ENCODE results near the gene E2F1.

E2F1 gene

GRCh38 chr20:33686100-33686983 is at the start of gene E2F1:
E2F1 (minus strand) TSS chr20:33686385; CDS start chr20:33686264, 121 bp downstream.
- DNase-seq (ENCODE audit: low read depth in 2 of 2, low spot score in 1 of 2): peak; percentile 78 to 87

- DNase-seq (ENCODE audit: low read depth in 2 of 2, low spot score in 1 of 2): no peak
These were observed 47.7 kb upstream of the E2F1 start for GRCh38 chr20:33733654-33734576.

- peak; percentile 46 to 62 for DNase-seq (ENCODE audit: low read depth in 2 of 2, low spot score in 1 of 2)
These were observed 46.2 kb upstream of the E2F1 start for GRCh38 chr20:33732166-33732970.

- peak; percentile 58 to 79 for DNase-seq (ENCODE audit: low read depth in 2 of 2, low spot score in 1 of 2)
These were observed 45.5 kb upstream of the E2F1 start, which contains the start of gene ZNF341 for GRCh38 chr20:33731693-33732165. ZNF341 (plus strand) TSS chr20:33731996; CDS start chr20:33732022, 26 bp downstream.

- DNase-seq (ENCODE audit: low read depth in 2 of 2, low spot score in 1 of 2): no peak
These were observed 44.9 kb upstream of the E2F1 start for GRCh38 chr20:33730946-33731692.

GRCh38 chr20:33729101-33729500 is 42.9 kb upstream of the E2F1 start:
- DNase-seq (ENCODE audit: low read depth in 2 of 2, low spot score in 1 of 2): no peak

GRCh38 chr20:33728463-33728862 is 42.3 kb upstream of the E2F1 start:
- DNase-seq (ENCODE audit: low read depth in 2 of 2, low spot score in 1 of 2): no peak

- no peak for DNase-seq (ENCODE audit: low read depth in 2 of 2, low spot score in 1 of 2)
These were observed 41.6 kb upstream of the E2F1 start for GRCh38 chr20:33727806-33728205.

- DNase-seq (ENCODE audit: low read depth in 2 of 2, low spot score in 1 of 2): no peak
These were observed 40.9 kb upstream of the E2F1 start for GRCh38 chr20:33727115-33727479.

GRCh38 chr20:33725607-33726264 is 39.6 kb upstream of the E2F1 start:
- DNase-seq (ENCODE audit: low read depth in 2 of 2, low spot score in 1 of 2): no peak

- no peak for DNase-seq (ENCODE audit: low read depth in 2 of 2, low spot score in 1 of 2)
These were observed 38.4 kb upstream of the E2F1 start for GRCh38 chr20:33724439-33725094.

GRCh38 chr20:33721391-33722140 is 35.4 kb upstream of the E2F1 start:
- no peak for DNase-seq (ENCODE audit: low read depth in 2 of 2, low spot score in 1 of 2)

GRCh38 chr20:33719989-33720709 is 34.0 kb upstream of the E2F1 start, which contains the start of gene PXMP4:
PXMP4 (minus strand) TSS chr20:33720310; CDS start chr20:33720207, 103 bp downstream.
- DNase-seq (ENCODE audit: low read depth in 2 of 2, low spot score in 1 of 2): peak; percentile 65 to 74

GRCh38 chr20:33719277-33719988 is 33.2 kb upstream of the E2F1 start:
- no peak for DNase-seq (ENCODE audit: low read depth in 2 of 2, low spot score in 1 of 2)

GRCh38 chr20:33716498-33716897 is 30.3 kb upstream of the E2F1 start:
- DNase-seq (ENCODE audit: low read depth in 2 of 2, low spot score in 1 of 2): no peak

- no peak for DNase-seq (ENCODE audit: low read depth in 2 of 2, low spot score in 1 of 2)
These were observed 27.7 kb upstream of the E2F1 start for GRCh38 chr20:33713865-33714367.

GRCh38 chr20:33711446-33711738 is 25.2 kb upstream of the E2F1 start:
- no peak for DNase-seq (ENCODE audit: low read depth in 2 of 2, low spot score in 1 of 2)
